Tibial nerve (tissue), 4 donors: Measurements from ENCODE around the gene MOSPD3. TPM values are rescaled to one million over a fixed set of nuclear protein-coding genes. Genes with fewer than 3 reads are reported as not detected.

Experiments
- DNase-seq, 2 donors: peaks; one replicate each; pipeline ENCODE4 v3.0.0-alpha.2; 2019; ENCODE audit warnings: low spot score in 2 of 2
- H3K27ac ChIP-seq, 4 donors: fragments of 200-600 bp; sonication (generic) in 3 of 4; one replicate each; pipeline ENCODE4 v1.5.1; 2017 to 2019; ENCODE audit warnings: mild to moderate bottlenecking in 1 of 4
- H3K27me3 ChIP-seq, 2 donors: fragments of 200-600 bp; sonication (generic) in 1 of 2; one replicate each; pipeline versions ENCODE4 v1.5.1 to v1.6.0; 2017 to 2019
- H3K36me3 ChIP-seq, 3 donors: fragments of 200-600 bp; sonication (generic); one replicate each; pipeline ENCODE4 v1.5.1; 2018 to 2019
- H3K4me1 ChIP-seq, 4 donors: fragments of 200-600 bp; sonication (generic) in 3 of 4; one replicate each; pipeline ENCODE4 v1.5.1; 2017 to 2019
- H3K4me3 ChIP-seq, 4 donors: fragments of 200-600 bp; sonication (generic) in 3 of 4; one replicate each; pipeline ENCODE4 v1.5.1; 2017 to 2019; ENCODE audit warnings: mild to moderate bottlenecking in 1 of 4, moderate library complexity in 1 of 4
- H3K9me3 ChIP-seq, 4 donors: fragments of 200-600 bp; sonication (generic) in 3 of 4; one replicate each; pipeline ENCODE4 v1.5.1; 2017 to 2019
- EP300 ChIP-seq, 2 donors: sonication (generic); formaldehyde crosslinking; IDR thresholded peaks; one replicate each; pipeline ENCODE4 v1.6.1; 2017; ENCODE audit warnings: antibody characterized with exemption in 2 of 2, mild to moderate bottlenecking in 1 of 2
- POLR2A ChIP-seq, 2 donors: fragments of 450-650 bp; IDR thresholded peaks; one replicate each; pipeline ENCODE4 v1.6.1; 2017; ENCODE audit warnings: antibody characterized with exemption in 2 of 2, mild to moderate bottlenecking in 2 of 2, moderate library complexity in 2 of 2
- WGBS, 2 donors: methylation state at CpG; one replicate each; pipeline ENCODE4 v1.1.5; 2018; 5-methylcytosine and 5-hydroxymethylcytosine counted together
- total RNA-seq, 4 donors: library from RNA; depleted of rRNA; stranded (reverse); fragments of >200 nt; gene quantifications; one replicate each; pipeline ENCODE4 v1.1.0, GENCODE V29; 2016
- TF ChIP-seq, protein P1 (sequence below), 5 experiments: fragments of 200-600 bp in 3 of 5; fragments of 450-650 bp in 2 of 5; sonication (generic) in 3 of 5; IDR thresholded peaks; one replicate each; pipeline ENCODE4 v1.5.1; 2016 to 2019; ENCODE audit warnings: antibody characterized with exemption in 5 of 5, mild to moderate bottlenecking in 3 of 5, moderate library complexity in 2 of 5

Gene MOSPD3
- total RNA-seq, 4 donors from 2014 or later = 9.4 to 31.2 (median 24.3) TPM

DNA sequence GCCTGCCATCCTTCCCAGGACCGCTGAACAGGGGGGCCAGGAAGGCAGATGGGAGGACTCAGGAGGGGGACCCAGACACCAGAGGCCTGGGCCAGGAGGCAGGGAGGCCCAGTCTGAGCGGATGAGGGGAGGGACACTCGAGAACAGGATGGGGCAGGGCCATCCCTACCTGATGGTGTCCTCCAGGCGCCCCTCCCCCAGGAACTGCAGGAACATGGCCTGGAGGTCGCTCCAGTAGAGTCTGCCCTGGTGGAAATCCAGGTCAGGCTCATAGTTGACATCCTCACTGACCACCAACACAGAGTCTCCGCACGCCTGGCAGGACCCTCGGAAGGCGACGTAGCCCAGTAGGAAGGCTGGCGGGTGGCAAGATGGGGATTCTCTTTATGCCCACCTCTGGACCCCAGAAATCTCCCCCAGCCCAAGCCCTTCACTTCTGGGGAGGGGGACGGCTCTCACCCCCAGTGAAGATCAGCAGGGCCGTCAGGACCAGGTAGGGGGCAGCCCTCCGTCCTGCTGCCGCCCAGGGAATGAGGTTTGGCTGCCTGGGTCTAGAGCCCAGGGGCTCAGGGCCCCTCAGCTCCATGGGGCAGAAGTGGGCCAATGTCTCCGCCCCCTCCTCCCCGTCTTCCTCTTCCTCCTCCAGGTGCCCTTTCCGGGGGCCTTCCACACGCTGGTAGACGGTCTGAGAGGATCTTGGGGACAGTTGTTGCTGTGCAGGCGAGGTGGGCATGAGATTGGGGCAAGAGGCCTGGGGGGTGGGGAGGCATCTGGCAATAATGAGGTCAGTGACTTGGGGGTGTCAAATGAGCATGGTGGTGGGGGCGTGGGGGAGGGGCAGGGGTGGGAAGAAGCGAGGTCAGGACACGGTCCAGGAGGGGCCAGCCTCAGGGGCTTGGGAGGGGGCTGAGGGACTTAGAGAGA is 28.4 kb downstream of the MOSPD3 start:
- Histone ChIP-seq H3K4me1 (no peaks in the 10 kb centered on the region), H3K27ac (no peak overlapping the region), H3K9me3 (no peaks in the 10 kb centered on the region), H3K27me3 (peaks cover 0 to 57% of the 10 kb centered on the region in 2 donors), H3K36me3 (no peaks in the 10 kb centered on the region), H3K4me3 (no peak overlapping the region)
- TF ChIP-seq EP300 (IDR thresholded peaks at IDR 0.05) (no peak), POLR2A (IDR thresholded peaks at IDR 0.05) (no peak)
- TF ChIP-seq, protein P1, sequence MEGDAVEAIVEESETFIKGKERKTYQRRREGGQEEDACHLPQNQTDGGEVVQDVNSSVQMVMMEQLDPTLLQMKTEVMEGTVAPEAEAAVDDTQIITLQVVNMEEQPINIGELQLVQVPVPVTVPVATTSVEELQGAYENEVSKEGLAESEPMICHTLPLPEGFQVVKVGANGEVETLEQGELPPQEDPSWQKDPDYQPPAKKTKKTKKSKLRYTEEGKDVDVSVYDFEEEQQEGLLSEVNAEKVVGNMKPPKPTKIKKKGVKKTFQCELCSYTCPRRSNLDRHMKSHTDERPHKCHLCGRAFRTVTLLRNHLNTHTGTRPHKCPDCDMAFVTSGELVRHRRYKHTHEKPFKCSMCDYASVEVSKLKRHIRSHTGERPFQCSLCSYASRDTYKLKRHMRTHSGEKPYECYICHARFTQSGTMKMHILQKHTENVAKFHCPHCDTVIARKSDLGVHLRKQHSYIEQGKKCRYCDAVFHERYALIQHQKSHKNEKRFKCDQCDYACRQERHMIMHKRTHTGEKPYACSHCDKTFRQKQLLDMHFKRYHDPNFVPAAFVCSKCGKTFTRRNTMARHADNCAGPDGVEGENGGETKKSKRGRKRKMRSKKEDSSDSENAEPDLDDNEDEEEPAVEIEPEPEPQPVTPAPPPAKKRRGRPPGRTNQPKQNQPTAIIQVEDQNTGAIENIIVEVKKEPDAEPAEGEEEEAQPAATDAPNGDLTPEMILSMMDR (IDR thresholded peaks at IDR 0.05) = no peak
- WGBS, 2 donors = 69 to 71% methylated on average over 23 to 24 of the region's 24 CpGs
- DNase-seq = no peak

GRCh38 chr7:100641463-100641859 is 29.1 kb downstream of the MOSPD3 start, which contains the start of gene TFR2:
TFR2 (minus strand) TSS chr7:100641552; CDS start chr7:100641509, 43 bp downstream.
- H3K4me3 ChIP-seq = no peak within 1 kb of the TSS
- no peaks in the 10 kb centered on the region for H3K4me1 ChIP-seq
- H3K27ac ChIP-seq = no peak within 1 kb of the TSS
- H3K9me3 ChIP-seq = no peaks in the 10 kb centered on the region
- no peaks in the 10 kb centered on the region for H3K36me3 ChIP-seq
- TF ChIP-seq, protein P1 (IDR thresholded peaks at IDR 0.05) = no peak
- TF ChIP-seq POLR2A (IDR thresholded peaks at IDR 0.05) (no peak), EP300 (IDR thresholded peaks at IDR 0.05) (no peak)
- WGBS, 2 donors = 49 to 60% methylated on average over 7 to 10 of the region's 10 CpGs
- H3K27me3 ChIP-seq = peaks cover 0 to 63% of the 10 kb centered on the region in 2 donors
- DNase-seq = no peak

DNA sequence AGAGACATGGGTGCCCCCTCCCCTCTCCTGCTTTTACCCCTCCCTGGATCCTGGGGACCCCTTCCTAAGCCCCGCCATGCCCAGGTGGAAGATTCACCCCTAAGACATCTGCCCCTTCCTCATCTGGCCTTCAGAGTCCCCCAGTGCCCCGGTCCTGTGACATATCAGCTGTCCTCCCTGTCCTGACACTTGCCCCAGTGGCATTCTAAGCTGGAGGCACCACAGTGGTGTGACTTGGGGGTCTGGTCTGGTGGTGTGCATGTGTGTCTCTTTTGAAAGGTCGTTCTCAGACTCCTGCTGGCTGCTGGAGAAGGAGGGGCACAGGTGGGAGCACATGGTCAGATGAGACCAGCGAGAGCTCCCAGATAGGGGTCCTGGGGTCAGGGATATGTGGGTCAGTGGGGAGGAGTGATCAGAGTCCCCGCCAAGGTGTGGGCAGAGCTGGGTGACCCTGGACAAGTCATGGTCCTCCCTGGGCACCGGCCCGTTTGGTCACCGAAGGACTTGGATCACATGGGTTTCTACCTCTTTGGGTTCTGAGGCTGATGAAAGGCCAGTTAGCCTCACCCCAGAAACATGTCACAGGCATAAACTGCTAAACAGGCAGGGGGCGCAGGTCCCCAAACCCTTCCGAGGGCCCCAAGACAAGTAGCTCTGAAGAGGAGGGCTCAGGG is 29.7 kb downstream of the MOSPD3 start:
- DNase-seq = no peak
- H3K4me1 ChIP-seq = no peaks in the 10 kb centered on the region
- peaks cover 0 to 69% of the 10 kb centered on the region in 2 donors for H3K27me3 ChIP-seq
- H3K36me3 ChIP-seq = no peaks in the 10 kb centered on the region
- H3K4me3 ChIP-seq = no peak overlapping the region
- H3K27ac ChIP-seq = no peak overlapping the region
- 64 to 90% methylated on average over 7 to 9 of the region's 10 CpGs for WGBS, 2 donors
- H3K9me3 ChIP-seq = no peaks in the 10 kb centered on the region
- TF ChIP-seq POLR2A (IDR thresholded peaks at IDR 0.05) (no peak), EP300 (IDR thresholded peaks at IDR 0.05) (no peak)
- TF ChIP-seq, protein P1 (IDR thresholded peaks at IDR 0.05) = no peak

- H3K9me3 ChIP-seq = no peaks in the 10 kb centered on the region
- H3K27me3 ChIP-seq = peaks cover 0 to 74% of the 10 kb centered on the region in 2 donors
- no peak overlapping the region for H3K4me3 ChIP-seq
- no peak for DNase-seq
- H3K27ac ChIP-seq = no peak overlapping the region
- 59 to 63% methylated on average over 6 to 11 of the region's 11 CpGs for WGBS, 2 donors
- no peaks in the 10 kb centered on the region for H3K36me3 ChIP-seq
- TF ChIP-seq EP300 (IDR thresholded peaks at IDR 0.05) (no peak), POLR2A (IDR thresholded peaks at IDR 0.05) (no peak)
- TF ChIP-seq, protein P1 (IDR thresholded peaks at IDR 0.05) = no peak
- H3K4me1 ChIP-seq = no peaks in the 10 kb centered on the region
Measured at GRCh38 chr7:100642534-100642907, 30.2 kb downstream of the MOSPD3 start.
